Esophagus squamous epithelium (tissue), 5 donors: ENCODE data around the gene DAPL1. TPM values are rescaled to one million over a fixed set of nuclear protein-coding genes. Genes with fewer than 3 reads are reported as not detected.

Experiments used
- DNase-seq: peaks from one replicate; lab custom pipeline; 2025; lab: John Stamatoyannopoulos, UW
- H3K27ac ChIP-seq, 4 donors: fragments of 200-600 bp; sonication (generic); one replicate each; pipeline ENCODE4 v1.5.1; 2016 to 2019; ENCODE audit warnings: mild to moderate bottlenecking in 1 of 4
- H3K27me3 ChIP-seq, 4 donors: fragments of 200-600 bp; sonication (generic); 1 replicate in 3 of 4; 2 replicates in 1 of 4; pipeline versions ENCODE4 v1.5.1 to v1.6.0; 2017 to 2021; ENCODE audit warnings: antibody characterized with exemption in 1 of 4
- H3K36me3 ChIP-seq, 3 donors: fragments of 200-600 bp; sonication (generic); one replicate each; pipeline ENCODE4 v1.5.1; 2016 to 2019
- H3K4me1 ChIP-seq, 3 donors: fragments of 200-600 bp; sonication (generic); one replicate each; pipeline ENCODE4 v1.5.1; 2017 to 2019
- H3K4me3 ChIP-seq, 4 donors: fragments of 200-600 bp; sonication (generic); 1 replicate in 3 of 4; 2 replicates in 1 of 4; pipeline ENCODE4 v1.5.1; 2016 to 2019; ENCODE audit warnings: mild to moderate bottlenecking in 2 of 4, moderate library complexity in 1 of 4
- H3K9me3 ChIP-seq, 3 donors: fragments of 200-600 bp; sonication (generic); one replicate each; pipeline ENCODE4 v1.5.1; 2016 to 2019
- CTCF ChIP-seq, 6 experiments: fragments of 450-650 bp in 4 of 6; fragments of 200-600 bp in 2 of 6; sonication (generic) in 2 of 6; IDR thresholded peaks; one replicate each; pipeline ENCODE4 v1.5.1; 2016 to 2019; ENCODE audit warnings: antibody characterized with exemption in 6 of 6, mild to moderate bottlenecking in 4 of 6, moderate library complexity in 4 of 6
- POLR2A ChIP-seq, 4 donors: fragments of 450-650 bp; IDR thresholded peaks; one replicate each; pipeline ENCODE4 v1.6.1; 2017; ENCODE audit warnings: antibody characterized with exemption in 4 of 4, mild to moderate bottlenecking in 4 of 4, moderate library complexity in 3 of 4
- WGBS, 2 donors: methylation state at CpG; one replicate each; pipeline ENCODE4 v1.1.5; 2018; 5-methylcytosine and 5-hydroxymethylcytosine counted together
- intact Hi-C: fragments of 100-400 bp; cut with DNase I; formaldehyde crosslinking; loops from one replicate; pipeline ENCODE4 v1.15.0; 2022
- total RNA-seq, 4 donors: library from RNA; depleted of rRNA; stranded (reverse); fragments of >200 nt; gene quantifications; one replicate each; pipeline ENCODE4 v1.1.0, GENCODE V29; 2016
- donor health status: DM: yes; HTN: yes; CAD: no.

DAPL1 gene
- total RNA-seq, 4 donors from 2014 or later: 79.3 to 220 (median 186) TPM

DNA sequence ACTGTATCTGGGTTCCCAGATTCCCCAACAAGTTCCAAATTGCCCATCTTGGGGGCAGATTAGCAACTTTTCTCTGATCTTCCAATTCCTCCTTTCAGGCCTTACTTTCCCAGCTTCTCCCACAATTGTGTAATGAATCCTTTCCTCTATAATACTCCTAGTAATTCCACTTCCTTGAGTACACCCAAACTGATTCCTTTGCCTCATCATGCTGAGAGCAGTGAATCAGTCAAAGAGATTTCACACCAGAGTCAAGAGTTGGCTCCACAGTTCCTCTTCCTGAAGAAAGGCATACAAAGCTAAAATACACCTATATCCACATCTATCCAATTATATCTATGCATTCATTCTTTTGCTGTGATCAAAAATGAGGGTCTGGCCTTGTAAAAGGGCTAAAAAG is 28.6 kb upstream of the DAPL1 start:
- H3K36me3 ChIP-seq: no peaks in the 10 kb centered on the region
- peak overlapping the region in 2 of 4 donors; percentile 24 to 62 for H3K27ac ChIP-seq
- no peak overlapping the region for H3K4me3 ChIP-seq
- H3K9me3 ChIP-seq: no peaks in the 10 kb centered on the region
- DNase-seq: no peak
- TF ChIP-seq CTCF (IDR thresholded peaks at IDR 0.05) (no peak), POLR2A (IDR thresholded peaks at IDR 0.05) (no peak)
- intact Hi-C loops: no loop called here
- H3K4me1 ChIP-seq: peaks cover 0 to 30% (median 7%) of the 10 kb centered on the region in 3 donors
- no peaks in the 10 kb centered on the region for H3K27me3 ChIP-seq

GRCh38 chr2:158772306-158773078 is 22.6 kb upstream of the DAPL1 start:
- Histone ChIP-seq H3K4me3 (no peak overlapping the region), H3K27ac (no peak overlapping the region), H3K36me3 (no peaks in the 10 kb centered on the region), H3K4me1 (peaks cover 0 to 11% (median 0%) of the 10 kb centered on the region in 3 donors), H3K27me3 (no peaks in the 10 kb centered on the region), H3K9me3 (no peaks in the 10 kb centered on the region)
- TF ChIP-seq POLR2A (IDR thresholded peaks at IDR 0.05): no peak
- no peak for TF ChIP-seq CTCF (IDR thresholded peaks at IDR 0.05)
- DNase-seq: no peak
- WGBS, 2 donors: 65 to 75% methylated on average over 6 to 7 of the region's 8 CpGs
- intact Hi-C loops: no loop called here

- intact Hi-C loops: no loop called here
- Histone ChIP-seq H3K36me3 (no peaks in the 10 kb centered on the region), H3K27me3 (no peaks in the 10 kb centered on the region), H3K9me3 (no peaks in the 10 kb centered on the region), H3K27ac (no peak overlapping the region), H3K4me3 (no peak overlapping the region), H3K4me1 (peaks cover 0 to 17% (median 0%) of the 10 kb centered on the region in 3 donors)
- TF ChIP-seq CTCF (IDR thresholded peaks at IDR 0.05): no peak
- TF ChIP-seq POLR2A (IDR thresholded peaks at IDR 0.05): no peak
- DNase-seq: no peak
- WGBS, 2 donors: 21 to 31% methylated on average over 1 of the region's 1 CpG
Measured at GRCh38 chr2:158773121-158773520, 22.0 kb upstream of the DAPL1 start.

- H3K27me3 ChIP-seq: no peaks in the 10 kb centered on the region
- H3K27ac ChIP-seq: no peak overlapping the region
- TF ChIP-seq POLR2A (IDR thresholded peaks at IDR 0.05): no peak
- TF ChIP-seq CTCF (IDR thresholded peaks at IDR 0.05): no peak
- no peaks in the 10 kb centered on the region for H3K36me3 ChIP-seq
- H3K4me3 ChIP-seq: no peak overlapping the region
- H3K9me3 ChIP-seq: no peaks in the 10 kb centered on the region
- WGBS, 2 donors: 77 to 95% methylated on average over 1 of the region's 1 CpG
- peaks cover 0 to 32% (median 5%) of the 10 kb centered on the region in 3 donors for H3K4me1 ChIP-seq
- DNase-seq: no peak
- intact Hi-C loops: no loop called here
Measured at GRCh38 chr2:158774681-158775080, 20.4 kb upstream of the DAPL1 start.

DNA sequence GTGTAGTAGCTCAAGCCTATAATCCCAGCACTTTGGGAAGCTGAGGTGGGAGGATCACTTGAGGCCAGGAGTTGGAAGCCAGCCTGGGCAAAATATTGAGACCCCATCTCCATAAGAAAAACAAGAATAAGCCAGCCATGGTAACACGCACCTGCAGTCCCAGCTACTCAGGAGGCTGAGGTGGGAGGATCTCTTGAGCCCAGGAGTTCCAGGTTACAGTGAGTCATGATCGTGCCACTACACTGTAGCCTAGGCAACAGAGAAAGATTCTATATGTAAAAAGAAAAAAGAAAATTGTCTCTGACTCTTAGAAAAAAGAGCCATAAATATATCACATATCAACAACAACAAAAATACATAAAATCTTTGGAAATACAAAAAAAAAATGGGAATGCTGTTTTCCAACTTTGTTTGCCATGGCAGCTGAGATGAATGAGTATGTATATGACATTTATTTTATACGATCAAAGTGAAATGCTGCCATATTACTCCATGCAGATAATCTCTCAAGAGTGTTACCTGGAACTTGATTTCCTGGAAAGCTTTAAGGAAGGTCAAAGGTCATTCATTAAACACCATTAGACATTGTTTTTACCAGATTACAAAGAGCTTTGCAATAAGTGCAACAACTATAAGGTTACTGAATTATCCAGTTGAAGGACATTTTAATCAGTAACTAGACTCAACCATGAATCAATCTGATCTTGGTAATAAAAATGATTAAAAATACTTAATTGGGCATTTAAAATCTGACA is 19.7 kb upstream of the DAPL1 start:
- TF ChIP-seq CTCF (IDR thresholded peaks at IDR 0.05) (no peak), POLR2A (IDR thresholded peaks at IDR 0.05) (no peak)
- 78 to 82% methylated on average over 3 of the region's 3 CpGs for WGBS, 2 donors
- H3K27me3 ChIP-seq: no peaks in the 10 kb centered on the region
- intact Hi-C loops: no loop called here
- H3K4me1 ChIP-seq: peaks cover 0 to 33% (median 5%) of the 10 kb centered on the region in 3 donors
- no peaks in the 10 kb centered on the region for H3K9me3 ChIP-seq
- no peaks in the 10 kb centered on the region for H3K36me3 ChIP-seq
- no peak overlapping the region for H3K27ac ChIP-seq
- no peak overlapping the region for H3K4me3 ChIP-seq
- DNase-seq: no peak
